GM18868 (cell line): Measurements from ENCODE around the gene TTC31.

Experiments used
- ATAC-seq: cut with Tn5 transposase; IDR thresholded peaks from one replicate; pipeline ENCODE4 v1.9.1; 2021; ENCODE audit warnings: mild to moderate bottlenecking, moderate library complexity; ENCODE audit not compliant: unreplicated experiment

TTC31 gene

DNA sequence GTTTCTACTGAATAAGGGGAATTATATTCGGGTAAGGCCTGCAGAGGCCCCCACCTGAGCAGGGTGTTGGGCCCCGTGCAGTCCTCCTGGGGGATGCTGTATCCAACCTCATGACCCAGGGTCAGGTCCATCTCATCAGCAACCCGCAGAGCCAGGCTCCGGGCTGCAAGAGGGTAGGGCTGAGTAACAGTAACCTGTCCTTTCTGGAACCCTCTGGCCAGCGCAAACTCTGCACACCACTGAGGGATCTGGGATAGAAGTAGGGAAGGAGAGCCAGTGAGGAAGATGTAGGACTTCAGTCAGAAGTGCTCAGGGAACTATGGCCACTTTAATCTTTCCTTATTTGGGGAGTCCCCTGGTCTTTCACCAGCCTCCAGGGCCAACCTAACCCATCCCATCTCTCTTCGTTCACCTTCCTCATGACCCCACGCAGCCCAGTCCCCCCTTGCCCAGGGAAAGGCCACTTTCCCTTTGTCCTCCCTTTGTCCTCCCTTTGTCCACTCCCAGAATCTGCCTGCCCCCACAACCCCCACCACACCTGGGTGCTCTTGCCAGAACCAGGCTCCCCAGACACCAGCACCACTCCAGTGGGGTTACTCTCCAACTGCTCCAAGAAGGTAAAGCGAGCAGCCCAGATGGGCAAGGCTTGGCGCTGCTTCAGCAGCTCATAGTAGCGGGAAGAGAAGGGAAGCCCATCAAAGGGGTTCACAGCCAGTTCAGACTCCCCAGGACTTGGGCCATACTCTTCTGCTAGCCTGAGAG is 42.3 kb downstream of the TTC31 start:
- ATAC-seq = no peak

DNA sequence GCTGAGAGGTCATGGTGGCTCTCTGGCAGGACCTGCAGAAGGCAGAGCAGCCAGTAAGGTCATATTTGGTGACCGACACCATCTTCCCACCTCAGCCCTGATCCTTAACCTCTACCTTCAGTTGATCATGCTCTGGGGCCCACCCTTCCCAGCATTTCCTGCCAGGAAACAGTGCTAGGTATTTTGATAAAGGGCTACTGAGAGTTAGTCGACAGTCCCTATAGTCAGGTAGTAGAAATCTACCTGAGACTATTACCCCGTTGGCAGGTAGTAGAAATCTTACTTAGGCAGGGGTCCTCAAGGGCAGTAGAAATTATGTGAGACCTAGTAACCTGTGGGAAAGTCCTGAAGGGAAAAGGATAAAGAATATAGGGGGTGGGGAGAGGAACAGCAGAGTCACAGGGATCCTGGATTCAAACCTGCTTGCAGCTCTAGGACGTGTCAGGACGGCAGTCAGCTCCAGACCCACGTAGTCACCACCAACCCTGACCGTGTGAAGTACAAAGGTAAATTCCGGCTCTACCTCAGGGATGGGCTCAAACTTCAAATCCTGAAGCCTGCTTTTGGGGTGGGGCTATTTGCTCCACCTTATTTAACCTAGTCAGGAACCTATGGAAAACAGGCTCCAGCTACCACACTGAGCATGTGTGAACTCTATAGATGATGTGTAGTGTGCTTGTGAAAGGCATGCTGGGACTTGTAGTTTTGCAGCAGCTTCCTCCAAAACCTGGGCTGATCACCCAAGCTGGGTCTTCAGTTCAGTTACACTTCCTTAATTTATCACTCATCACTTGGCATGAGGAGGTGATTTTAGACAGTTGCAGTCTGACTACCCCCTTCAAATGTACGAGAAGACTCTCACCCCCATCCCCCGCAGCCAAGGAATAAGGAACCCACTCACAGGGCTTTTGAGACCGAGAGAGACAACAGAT is 43.1 kb downstream of the TTC31 start, which contains the start of gene DQX1:
Gene DQX1, minus strand, starts transcription at position 515 of the 932 bp plus-strand sequence. Its CDS starts 502 bp downstream, at position 13.
- ATAC-seq = peak; percentile 32

DNA sequence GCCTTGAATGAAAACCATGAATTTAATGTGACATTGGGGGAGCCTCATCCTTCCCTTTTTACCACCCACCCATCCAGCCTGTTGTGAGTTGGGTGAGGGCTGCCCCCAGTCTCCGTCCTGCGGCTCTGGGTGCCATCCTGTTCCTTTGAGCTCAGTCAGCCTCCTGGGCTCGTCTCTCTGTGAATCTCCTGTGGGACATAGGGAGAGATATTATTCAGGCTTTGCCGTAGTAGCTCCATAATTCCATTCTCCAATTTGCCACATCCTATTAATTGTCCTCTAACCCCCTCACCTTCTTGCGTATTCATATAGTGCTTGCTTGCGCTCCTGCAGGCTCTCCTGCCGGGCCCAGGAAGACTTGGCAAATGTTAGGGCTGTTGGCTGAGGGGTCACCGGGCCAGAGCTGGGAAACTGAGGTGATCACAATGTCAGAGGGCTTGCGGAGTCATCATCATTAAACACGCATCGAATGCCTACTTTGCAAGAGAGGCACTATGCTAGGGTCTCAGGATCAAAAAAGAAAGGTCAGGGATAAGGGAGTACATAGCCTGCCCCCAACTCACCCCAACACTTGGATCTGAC is 43.9 kb downstream of the TTC31 start:
- no peak for ATAC-seq

DNA sequence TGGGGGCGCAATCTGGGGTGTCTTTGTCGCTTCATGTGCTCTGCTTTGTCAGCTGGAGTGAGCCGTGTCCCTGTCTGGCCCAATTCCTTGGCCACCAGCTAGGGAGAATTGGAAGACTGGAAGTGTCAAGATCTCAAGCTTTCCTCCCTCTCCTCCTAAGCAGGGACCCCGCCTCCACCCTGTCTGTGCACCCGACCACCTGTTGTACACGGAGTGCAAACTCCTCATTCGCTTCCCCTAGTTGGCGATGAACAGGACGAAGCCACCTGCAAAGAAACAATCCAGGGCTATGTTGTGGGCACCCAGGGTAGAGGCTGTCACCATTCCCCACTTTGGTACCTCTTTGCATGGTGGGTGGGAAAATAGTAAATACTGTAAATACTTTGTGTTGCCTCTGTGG is 44.9 kb downstream of the TTC31 start:
- no peak for ATAC-seq

DNA sequence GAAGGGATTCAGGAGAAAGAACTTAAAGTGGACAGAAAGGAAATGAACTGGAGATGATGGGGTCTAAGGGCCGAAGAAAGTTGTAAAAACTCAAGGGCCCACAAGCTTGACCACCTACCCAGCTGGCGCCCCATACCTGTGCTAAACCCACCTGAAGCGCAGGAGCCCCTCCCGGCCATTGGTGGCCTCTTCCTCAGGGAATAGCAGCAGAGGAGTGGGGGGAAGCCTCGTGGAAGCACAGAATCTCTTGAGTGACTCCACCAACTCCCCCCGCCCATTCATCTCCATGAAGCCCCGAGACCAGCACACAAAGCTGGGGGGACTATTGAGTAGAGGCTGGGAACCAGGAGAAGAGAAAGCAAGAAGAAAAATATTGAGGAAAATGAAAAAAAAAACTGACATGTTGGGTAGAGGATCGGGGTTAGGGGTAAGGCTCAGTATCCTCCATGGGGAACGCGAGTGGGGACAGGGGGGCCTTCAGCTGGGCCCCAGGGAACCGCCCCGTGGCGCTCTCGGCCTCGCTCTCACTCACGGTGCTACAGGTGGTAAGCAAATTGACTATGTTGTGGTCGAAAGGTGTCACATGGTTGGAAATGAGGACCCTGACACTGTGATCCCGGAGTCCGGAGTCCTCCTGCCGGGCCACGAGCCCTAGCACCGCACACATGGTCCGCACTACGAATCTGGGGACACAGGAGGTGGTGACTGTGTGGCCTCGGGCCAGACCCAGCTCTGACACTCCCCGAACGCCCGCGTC is 45.9 kb downstream of the TTC31 start:
- ATAC-seq = peak; percentile 0

DNA sequence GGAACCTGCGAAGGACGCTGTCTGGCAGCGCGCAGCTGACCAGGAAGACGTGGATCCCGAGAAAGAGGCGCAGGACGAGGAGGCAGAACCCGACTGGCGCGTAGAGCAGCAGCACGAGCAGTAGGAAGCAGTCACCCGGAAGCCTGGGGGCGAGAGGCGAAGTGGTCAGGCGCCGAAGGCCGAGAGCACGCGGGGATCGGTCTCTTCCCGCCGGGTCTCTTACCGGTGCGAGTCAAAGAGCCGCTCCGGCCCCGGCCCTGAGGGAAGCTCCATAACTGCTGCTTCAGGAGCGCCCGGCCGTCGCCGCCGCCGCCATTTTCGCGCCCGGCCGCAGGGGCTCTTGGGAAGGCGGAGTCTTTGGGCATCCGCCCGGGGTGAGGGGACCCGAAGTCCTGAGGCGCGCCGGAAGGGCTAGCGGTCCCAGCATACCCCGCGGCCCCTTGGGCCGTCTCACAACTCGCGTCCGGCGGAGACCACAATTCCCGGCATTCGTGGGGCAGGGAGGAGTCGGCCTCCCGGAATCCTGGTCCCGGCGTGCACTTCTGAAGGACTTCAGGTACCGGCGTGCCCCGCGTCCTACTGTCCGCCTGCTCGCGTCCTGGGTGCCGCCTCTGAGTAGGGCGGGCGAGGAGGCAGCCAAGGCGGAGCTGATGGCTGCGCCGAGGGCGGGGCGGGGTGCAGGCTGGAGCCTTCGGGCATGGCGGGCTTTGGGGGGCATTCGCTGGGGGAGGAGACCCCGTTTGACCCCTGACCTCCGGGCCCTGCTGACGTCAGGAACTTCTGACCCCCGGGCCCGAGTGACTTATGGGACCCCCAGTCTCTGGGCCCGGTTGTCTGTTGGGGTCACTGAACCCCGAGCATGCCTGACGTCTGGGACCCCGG is 46.7 kb downstream of the TTC31 start, which contains the start of the genes AUP1 and HTRA2:
Gene AUP1, minus strand, starts transcription at position 350 of the 882 bp plus-strand sequence. Its CDS starts 77 bp downstream, at position 273.
Gene HTRA2, plus strand, starts transcription at position 577 of the 882 bp plus-strand sequence. Its CDS starts 74 bp downstream, at position 651.
- peak; percentile 79 for ATAC-seq

DNA sequence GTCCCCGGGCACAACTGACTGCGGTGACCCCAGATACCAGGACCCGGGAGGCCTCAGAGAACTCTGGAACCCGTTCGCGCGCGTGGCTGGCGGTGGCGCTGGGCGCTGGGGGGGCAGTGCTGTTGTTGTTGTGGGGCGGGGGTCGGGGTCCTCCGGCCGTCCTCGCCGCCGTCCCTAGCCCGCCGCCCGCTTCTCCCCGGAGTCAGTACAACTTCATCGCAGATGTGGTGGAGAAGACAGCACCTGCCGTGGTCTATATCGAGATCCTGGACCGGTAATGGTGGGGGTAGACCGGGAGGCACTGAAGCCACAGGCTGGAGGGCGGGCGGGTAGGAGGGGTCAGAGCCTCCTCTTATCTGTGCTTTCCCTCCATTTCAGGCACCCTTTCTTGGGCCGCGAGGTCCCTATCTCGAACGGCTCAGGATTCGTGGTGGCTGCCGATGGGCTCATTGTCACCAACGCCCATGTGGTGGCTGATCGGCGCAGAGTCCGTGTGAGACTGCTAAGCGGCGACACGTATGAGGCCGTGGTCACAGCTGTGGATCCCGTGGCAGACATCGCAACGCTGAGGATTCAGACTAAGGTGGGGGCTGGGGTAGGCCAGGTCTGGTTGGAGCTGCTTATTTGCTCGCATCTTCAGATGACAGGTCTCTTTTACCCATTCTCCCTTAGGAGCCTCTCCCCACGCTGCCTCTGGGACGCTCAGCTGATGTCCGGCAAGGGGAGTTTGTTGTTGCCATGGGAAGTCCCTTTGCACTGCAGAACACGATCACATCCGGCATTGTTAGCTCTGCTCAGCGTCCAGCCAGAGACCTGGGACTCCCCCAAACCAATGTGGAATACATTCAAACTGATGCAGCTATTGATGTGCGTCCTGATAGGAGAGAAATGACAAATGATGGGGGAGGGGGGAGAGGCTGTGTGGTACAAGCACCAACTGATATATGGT is 47.6 kb downstream of the TTC31 start:
- ATAC-seq = peak; percentile 33

DNA sequence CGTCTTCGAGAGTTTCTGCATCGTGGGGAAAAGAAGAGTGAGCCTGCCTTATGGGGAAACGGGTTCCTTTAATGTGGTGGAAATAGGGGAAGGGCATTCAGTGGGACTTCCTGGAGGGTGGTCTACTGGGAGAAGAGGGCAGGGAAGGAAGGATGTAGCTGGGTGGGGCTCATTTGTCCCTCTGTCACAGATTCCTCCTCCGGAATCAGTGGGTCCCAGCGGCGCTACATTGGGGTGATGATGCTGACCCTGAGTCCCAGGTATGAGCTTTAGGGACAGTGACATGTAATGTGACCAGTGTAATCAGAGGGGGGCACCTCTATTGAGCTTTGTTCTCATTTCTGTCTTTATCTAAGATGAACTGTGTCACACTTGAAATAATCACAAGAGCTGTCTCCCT is 48.8 kb downstream of the TTC31 start:
- ATAC-seq = no peak

DNA sequence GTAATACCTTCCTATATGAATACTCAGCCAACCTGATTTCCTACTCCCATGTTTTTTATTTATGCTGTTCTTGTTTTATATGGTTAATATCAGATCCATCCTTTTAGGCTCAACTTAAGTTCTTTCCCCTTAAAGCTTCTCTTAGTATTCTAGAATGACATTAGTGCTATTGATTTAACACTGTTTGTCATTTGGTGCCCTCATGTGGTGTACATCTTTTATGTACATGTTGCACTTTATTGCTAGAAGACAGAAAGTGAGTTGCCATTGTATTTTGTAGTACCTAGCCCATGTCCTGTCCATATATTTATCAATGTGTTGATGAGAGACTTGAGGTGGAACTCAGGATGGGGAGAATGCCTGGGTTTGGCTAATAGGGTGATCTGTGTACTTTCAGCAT is 49.3 kb downstream of the TTC31 start:
- ATAC-seq = no peak

DNA sequence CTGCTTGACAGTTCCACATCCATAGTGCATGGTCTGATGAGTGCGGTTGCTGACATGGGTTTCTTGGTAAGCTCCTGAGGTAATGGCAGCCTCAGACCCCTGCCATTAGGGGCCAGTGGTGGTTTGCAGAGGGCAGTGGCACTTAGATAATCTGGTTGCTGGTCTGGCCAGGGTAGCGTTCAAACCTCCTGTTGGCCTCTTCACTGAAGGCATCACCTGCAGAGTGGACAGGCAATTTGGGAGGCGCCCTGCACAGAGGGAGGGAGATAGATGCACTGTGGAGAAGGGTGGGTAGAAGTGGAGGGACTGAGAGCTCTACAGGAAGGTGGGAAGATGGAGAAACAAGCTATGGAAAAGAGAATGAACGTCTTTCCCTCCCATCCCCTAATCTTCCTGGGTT is 50.6 kb downstream of the TTC31 start:
- ATAC-seq = no peak

DNA sequence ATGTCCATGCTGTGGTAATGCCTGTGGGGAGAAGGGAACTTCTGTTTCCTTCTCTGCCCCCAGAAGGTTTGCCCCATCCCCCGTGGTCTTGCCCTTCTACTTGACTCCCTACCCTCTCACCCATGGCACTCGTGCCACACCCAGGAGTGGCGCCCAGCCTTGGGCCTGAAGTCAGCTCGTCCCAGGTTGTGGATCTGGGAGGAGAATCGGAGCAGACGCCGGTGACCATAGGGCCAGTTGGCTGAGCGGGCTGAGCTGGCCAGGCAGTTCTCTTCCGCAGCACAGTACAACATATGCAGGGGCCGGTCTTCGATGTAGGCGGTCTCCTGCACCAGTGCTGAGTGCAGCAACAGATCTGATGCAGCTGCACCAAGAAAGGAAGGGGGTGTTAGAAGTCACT is 51.5 kb downstream of the TTC31 start:
- no peak for ATAC-seq

DNA sequence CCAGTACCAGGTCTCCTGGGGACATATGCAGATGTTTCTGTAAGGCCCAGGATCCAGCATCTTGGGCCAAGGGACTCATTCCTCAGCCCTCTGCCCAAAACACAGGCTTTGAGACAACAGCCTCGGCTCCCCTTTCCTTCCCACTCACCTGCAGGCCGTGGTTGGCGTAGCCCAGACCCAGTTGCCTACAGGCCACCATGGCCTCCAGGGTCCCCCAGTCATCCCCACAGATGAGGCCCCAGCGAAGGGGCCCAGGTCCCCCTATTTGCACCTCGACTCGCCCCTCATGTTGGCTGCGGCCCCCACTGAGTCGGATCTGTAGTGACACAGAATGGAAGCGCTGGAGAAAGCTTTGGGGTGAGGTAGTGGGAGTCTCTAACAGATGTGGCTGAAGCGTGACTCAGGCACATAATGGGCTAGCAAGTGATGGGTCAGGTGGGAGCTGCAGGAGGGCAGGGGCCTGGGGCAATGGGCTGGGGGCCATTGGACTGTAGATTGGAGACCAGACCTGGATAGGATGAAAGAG is 52.6 kb downstream of the TTC31 start:
- no peak for ATAC-seq

DNA sequence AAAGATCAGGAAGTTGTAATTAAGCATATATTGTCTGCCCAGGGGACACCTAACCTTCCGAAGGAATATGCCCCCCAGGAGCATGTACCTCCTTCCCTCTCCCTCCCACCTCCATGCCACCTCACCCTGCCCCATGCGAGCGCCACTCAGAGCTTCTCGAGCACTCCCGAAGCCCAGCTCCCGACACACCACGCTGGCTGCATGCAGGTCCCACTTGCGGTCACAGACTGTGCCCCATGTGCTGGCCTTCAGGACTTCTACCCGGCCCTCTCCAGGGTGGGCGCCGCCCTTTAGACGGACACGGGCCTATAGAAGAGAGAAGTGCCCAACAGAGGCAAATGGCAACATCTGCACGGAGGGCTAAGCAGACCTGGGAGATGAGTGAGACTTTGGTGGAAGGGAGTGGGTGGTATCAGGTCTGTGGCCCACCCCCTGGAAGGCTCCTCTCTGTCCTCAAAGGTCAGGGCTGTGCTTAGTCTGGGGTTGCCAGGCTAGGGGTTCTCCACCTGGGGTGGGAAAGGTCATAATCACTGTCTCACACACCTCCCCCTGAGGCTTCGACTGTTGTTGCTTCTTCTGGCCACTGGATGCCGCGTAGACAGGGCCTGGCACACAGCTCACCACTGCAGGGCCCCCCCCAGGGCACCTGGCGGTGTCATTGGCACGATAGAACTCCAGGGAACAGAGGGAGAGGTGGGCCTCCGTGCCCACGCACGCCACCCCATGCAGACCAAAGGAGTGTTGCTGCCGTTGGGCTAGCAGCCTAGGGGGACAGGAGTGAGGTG is 53.5 kb downstream of the TTC31 start:
- ATAC-seq = no peak

DNA sequence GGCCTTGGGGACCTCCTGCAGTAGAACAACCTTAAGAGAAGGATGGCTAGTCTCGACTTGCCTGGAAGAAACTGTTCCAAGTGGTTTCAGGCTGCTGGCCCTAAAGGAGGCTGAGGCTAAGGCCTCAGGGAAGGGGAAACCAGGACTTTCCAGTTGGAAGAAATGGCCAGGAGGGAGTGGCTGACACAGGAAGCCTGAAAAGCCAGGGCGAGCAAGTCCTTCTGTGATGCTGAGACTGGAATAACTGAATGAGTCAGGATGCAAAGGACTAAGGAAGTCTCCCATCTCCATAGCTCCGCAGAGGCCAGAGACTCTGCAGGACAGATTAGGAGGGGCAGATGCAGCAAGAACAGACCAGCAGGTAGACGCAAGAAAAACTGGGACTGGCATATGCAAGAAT is 54.3 kb downstream of the TTC31 start:
- no peak for ATAC-seq

DNA sequence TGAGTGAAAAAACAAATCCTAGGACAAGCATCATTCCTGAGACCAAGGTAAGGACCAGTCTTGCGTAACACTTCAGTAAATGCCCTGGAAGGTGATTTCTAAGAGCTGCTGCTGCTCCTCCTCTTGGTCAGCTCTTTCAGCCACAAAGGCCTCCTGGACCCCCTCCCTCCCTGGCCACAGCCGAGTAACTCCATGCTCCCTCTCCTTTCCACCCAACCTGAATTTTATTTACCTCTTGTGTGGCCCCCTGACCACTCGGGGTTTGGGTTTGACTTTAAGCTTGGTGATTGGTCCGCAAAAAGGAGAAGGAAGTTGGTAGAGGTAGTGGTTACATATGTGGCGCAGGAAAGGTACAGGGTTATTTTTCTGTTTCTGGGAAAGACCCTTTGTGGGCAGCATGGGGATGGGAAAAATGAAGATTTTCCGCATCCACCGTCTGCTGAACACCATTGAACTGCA is 56.0 kb downstream of the TTC31 start:
- peak; percentile 77 for ATAC-seq

DNA sequence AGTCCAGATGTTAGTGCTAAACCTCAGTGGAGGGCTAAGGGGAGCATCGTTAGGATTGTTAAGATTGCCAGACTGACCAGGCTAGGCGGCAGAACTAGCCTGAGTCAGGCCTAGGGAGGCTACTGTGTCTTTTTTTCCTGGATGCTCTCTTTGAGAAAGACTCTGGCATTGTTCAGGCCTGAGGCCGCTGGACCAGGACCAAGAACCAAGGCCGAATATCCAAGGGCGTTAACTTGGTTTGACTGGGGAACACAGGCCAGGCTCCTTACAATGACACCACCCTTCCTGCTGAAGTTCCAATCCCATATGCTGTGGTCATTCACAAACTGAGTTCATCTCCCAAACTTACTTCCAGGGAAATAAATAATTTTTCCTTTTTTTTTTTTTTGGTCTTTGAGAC is 57.4 kb downstream of the TTC31 start:
- no peak for ATAC-seq

DNA sequence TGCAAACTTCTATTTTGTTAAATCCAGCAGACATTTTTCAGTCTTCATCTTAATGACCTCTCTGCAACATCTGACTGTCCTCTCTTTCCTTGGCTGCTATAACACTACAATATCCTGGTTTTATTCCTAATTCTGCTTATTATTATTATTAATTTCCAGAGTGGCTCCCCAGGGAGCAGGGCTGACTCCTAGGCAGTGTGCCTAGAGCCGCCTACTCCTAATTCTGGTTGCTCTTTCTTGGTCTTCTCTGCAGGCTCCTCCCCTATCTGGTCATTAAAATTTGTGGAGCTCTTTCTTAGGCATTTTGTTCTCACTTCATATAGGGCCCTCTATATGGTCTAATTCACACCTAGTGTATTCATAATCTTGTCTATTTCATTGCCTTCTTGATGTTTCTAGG is 60.1 kb downstream of the TTC31 start:
- no peak for ATAC-seq
